ENCODE measurements around the gene AURKB. TPM values are rescaled to one million over a fixed set of nuclear protein-coding genes. Genes with fewer than 3 reads are reported as not detected.

The AURKB gene
- total and polyA plus RNA-seq, 2 of the 13 experiments (the other 11 are each of a cell fraction or from before 2014, with no cell fraction given) = 29.5 to 75.3 TPM

GRCh38 chr17:8212312-8213180, 2.2 kb upstream of the AURKB start (continued):
- TF ChIP-seq ZFP91 (CRISPR knock-in tag; IDR thresholded peaks at IDR 0.05; ENCODE audit: borderline replicate concordance) = peak; percentile 50; the same call in 1 of the 2 replicates
- peak; percentile 38; the same call in 1 of the 2 replicates for TF ChIP-seq MIXL1 (CRISPR knock-in tag; IDR thresholded peaks at IDR 0.05)
- 0 out of 2 replicates have a peak, but pooled peaks have one; percentile 15 for TF ChIP-seq SIX1 (CRISPR knock-in tag; IDR thresholded peaks at IDR 0.05; ENCODE audit: borderline replicate concordance)
- TF ChIP-seq HDAC2 (CRISPR knock-in tag; IDR thresholded peaks at IDR 0.05) = peak; percentile 79; the same call in 1 of the 2 replicates
- no peak for TF ChIP-seq ZNF354B (CRISPR knock-in tag; IDR thresholded peaks at IDR 0.05)
- no peak for TF ChIP-seq RAD51 (IDR thresholded peaks at IDR 0.05; ENCODE audit: borderline replicate concordance)
- 0 out of 2 replicates have a peak, but pooled peaks have one; percentile 48 for TF ChIP-seq SPEN (CRISPR knock-in tag; IDR thresholded peaks at IDR 0.05; ENCODE audit: low read depth)
- peak; percentile 85 for TF ChIP-seq SKI (IDR thresholded peaks at IDR 0.05; ENCODE audit: partially characterized antibody)
- peak; percentile 38; the same call in 1 of the 2 replicates for TF ChIP-seq RFXAP (CRISPR knock-in tag; IDR thresholded peaks at IDR 0.05; ENCODE audit: borderline replicate concordance)
- TF ChIP-seq ZMYM3 (CRISPR knock-in tag; IDR thresholded peaks at IDR 0.05) = peak; percentile 73; the same call in 1 of the 2 replicates
- peak; percentile 45 for TF ChIP-seq ZNF317 (CRISPR knock-in tag; IDR thresholded peaks at IDR 0.05)
- peak; percentile 55; the same call in 1 of the 2 replicates for TF ChIP-seq ZNF792 (CRISPR knock-in tag; IDR thresholded peaks at IDR 0.05)
- TF ChIP-seq MIER3 (CRISPR knock-in tag; IDR thresholded peaks at IDR 0.05; ENCODE audit: borderline replicate concordance) = peak; percentile 89
- no peak for TF ChIP-seq ELF4 (CRISPR knock-in tag; IDR thresholded peaks at IDR 0.05; ENCODE audit: borderline replicate concordance)
- peak; percentile 79; the same call in 1 of the 2 replicates for TF ChIP-seq CHD4 (IDR thresholded peaks at IDR 0.05; ENCODE audit: borderline replicate concordance, low read length)
- no peak for TF ChIP-seq ZFP90 (CRISPR knock-in tag; IDR thresholded peaks at IDR 0.05; ENCODE audit: borderline replicate concordance)
- TF ChIP-seq TFDP1 (CRISPR knock-in tag; IDR thresholded peaks at IDR 0.05; ENCODE audit: borderline replicate concordance) = peak; percentile 23; the same call in 1 of the 2 replicates
- TF ChIP-seq PRMT3 (CRISPR knock-in tag; IDR thresholded peaks at IDR 0.05; ENCODE audit: borderline replicate concordance, low read depth) = no peak
- peak; percentile 22; the same call in 1 of the 2 replicates for TF ChIP-seq TBX3 (IDR thresholded peaks at IDR 0.05; ENCODE audit: borderline replicate concordance)
- peak; percentile 29; the same call in 1 of the 2 replicates for TF ChIP-seq SMC3 (IDR thresholded peaks at IDR 0.05; ENCODE audit: low read length)
- 0 out of 2 replicates have a peak, but pooled peaks have one; percentile 40 for TF ChIP-seq ZNF335 (CRISPR knock-in tag; IDR thresholded peaks at IDR 0.05)
- TF ChIP-seq ZNF776 (CRISPR knock-in tag; IDR thresholded peaks at IDR 0.05) = peak; percentile 34; the same call in 1 of the 2 replicates
- peak; percentile 70; the same call in 1 of the 2 replicates for TF ChIP-seq NCOR1 (IDR thresholded peaks at IDR 0.05; ENCODE audit: borderline replicate concordance, low read length)
- no peak for TF ChIP-seq NFE2L1 (CRISPR knock-in tag; IDR thresholded peaks at IDR 0.05; ENCODE audit: borderline replicate concordance)
- TF ChIP-seq ZNF574 (CRISPR knock-in tag; IDR thresholded peaks at IDR 0.05) = peak; percentile 57

All from HepG2 (cell line).